ENCODE data around the gene ZFP90.

GRCh38 chr16:68577352-68577853 is 38.3 kb downstream of the ZFP90 start:
- no peak for TF ChIP-seq CTCF (IDR thresholded peaks at IDR 0.05)
- TF ChIP-seq POLR2A (IDR thresholded peaks at IDR 0.05) = no peak
